ENCODE data around the gene NCK2. TPM values are rescaled to one million over a fixed set of nuclear protein-coding genes. Genes with fewer than 3 reads are reported as not detected.
A peak's percentile ranks its signal among the peaks of the same experiment; 100 is the strongest.

The NCK2 gene
- total and polyA plus RNA-seq, 10 of the 15 experiments (the other 5 are each of a cell fraction or from before 2014, with no cell fraction given) = 1.2 to 30.9 (median 14.1) TPM

DNA sequence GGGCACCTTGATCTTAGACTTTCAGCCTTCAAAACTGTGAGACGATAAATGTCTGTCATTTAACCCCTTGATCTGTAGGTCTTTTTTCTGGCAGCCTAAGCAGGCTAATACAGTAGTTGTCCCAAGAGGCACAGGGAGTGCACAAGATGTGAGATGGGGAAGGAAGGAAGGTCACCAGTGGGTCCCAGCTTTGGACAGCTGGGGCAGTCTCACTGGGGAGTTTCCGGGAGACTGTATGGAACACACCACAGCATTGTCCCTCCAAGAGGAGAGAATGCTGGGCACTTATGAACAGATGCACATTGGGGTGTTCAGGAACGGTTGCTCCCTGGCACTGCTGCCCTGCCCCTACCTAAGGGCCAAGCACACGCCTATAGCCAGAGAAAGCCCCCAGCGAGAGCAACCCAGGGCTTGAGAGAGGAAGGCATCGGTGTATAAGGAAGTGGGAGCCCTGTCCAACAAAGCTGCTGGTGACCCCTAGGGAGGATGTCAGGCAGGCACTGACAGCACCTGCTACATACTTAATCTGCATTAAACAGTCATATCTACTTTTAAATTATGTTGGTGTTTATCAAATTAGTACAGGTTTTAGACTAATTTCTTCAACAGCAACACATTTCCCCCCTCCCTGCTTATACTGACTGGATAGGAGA, 11.6 kb upstream of the NCK2 start:
- POLR2A ChIA-PET = no interaction called here
- no peak overlapping the region for H3K9ac ChIP-seq (ENCODE audit: control insufficient read depth, insufficient read depth, low read length)
- FAIRE-seq (no peak), ATAC-seq (peak; percentile 38; the same call in 1 of the 3 replicates), DNase-seq (ENCODE audit: low read depth, low spot score) (no peak)
- RAD21 ChIA-PET (ENCODE audit: unreplicated experiment) = no interaction called here
- BruUV-seq (replicated peaks) = no TSS peak
- TF ChIP-seq NFXL1 (IDR thresholded peaks at IDR 0.05; ENCODE audit: borderline replicate concordance) (no peak), SPI1 (IDR thresholded peaks at IDR 0.05; ENCODE audit: borderline replicate concordance, insufficient read depth, low read depth, low read length) (peak; percentile 39; the same call in 1 of the 2 replicates)
- H3K4me1 ChIP-seq (ENCODE audit: control insufficient read depth, insufficient read depth, low read length) = peaks cover 5% of the 10 kb centered on the region
- H3K4me3 ChIP-seq = no peak overlapping the region
- WGBS (ENCODE audit: insufficient coverage, insufficient replicate concordance, low lambda C conversion rate, missing lambda C conversion rate) = 48% methylated on average over 6 of the region's 6 CpGs
- no peak overlapping the region for H3K27ac ChIP-seq (ENCODE audit: control insufficient read depth, insufficient read depth)
- intact Hi-C loops (cut with micrococcal nuclease; ENCODE audit: unreplicated experiment) = no loop called here
- no peaks in the 10 kb centered on the region for H3K79me2 ChIP-seq (ENCODE audit: control insufficient read depth, insufficient read depth, low read length)
- SMC1A ChIA-PET (ENCODE audit: uncharacterized antibody, unreplicated experiment) = no interaction called here
- no peaks in the 10 kb centered on the region for H3K36me3 ChIP-seq (ENCODE audit: control insufficient read depth in 2 of 2, insufficient read depth in 2 of 2, low read length in 1 of 2)
- no peak overlapping the region for H3K4me2 ChIP-seq (ENCODE audit: control insufficient read depth, insufficient read depth)
- in situ Hi-C loops (cut with MboI) = no loop called here
- no peaks in the 10 kb centered on the region; the same call in 2 of the 3 replicates for H3K9me3 ChIP-seq (replicated peaks; ENCODE audit: control insufficient read depth, insufficient read depth, low read length)
- CTCF ChIA-PET = no interaction called here
- H2AFZ ChIP-seq (ENCODE audit: control insufficient read depth, low read depth, low read length) = no peak overlapping the region
- no peaks in the 10 kb centered on the region; a peak in 1 of 4 replicates for H3K27me3 ChIP-seq (replicated peaks in 1 of 2; ENCODE audit: control insufficient read depth in 2 of 2, insufficient read depth in 2 of 2, low read length in 1 of 2)
- H4K20me1 ChIP-seq (ENCODE audit: control insufficient read depth, insufficient read depth) = no peaks in the 10 kb centered on the region

DNA sequence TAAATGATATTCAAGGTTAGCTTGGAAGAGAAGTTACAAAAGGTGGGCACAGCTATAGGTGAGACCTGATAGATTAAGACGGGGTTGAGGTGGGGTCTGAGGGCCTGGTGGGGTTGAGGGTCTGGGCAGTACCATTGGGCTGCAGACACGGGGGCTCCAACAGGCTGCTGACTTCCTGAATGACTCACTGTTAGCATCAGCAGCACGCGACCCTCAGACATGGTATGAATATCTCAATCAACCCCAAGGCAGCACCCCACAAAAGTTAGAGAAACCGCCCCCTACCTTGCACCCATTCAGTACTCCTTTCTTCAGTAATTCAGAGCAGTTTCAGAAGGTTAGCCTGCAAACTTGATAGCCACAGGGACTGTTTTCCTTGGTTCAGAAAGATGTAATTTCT, 10.8 kb upstream of the NCK2 start:
- H3K4me2 ChIP-seq (ENCODE audit: control insufficient read depth, insufficient read depth) = no peak overlapping the region
- TF ChIP-seq ASH2L (IDR thresholded peaks at IDR 0.05; ENCODE audit: borderline replicate concordance, low read depth) (no peak), CBFB (IDR thresholded peaks at IDR 0.05; ENCODE audit: low read depth) (no peak), SUPT20H (IDR thresholded peaks at IDR 0.05; ENCODE audit: borderline replicate concordance, control insufficient read depth, low read depth, low read length) (no peak), NFIC (IDR thresholded peaks at IDR 0.05; ENCODE audit: low read depth, low read length) (no peak), CREM (IDR thresholded peaks at IDR 0.05; ENCODE audit: low read depth) (no peak), JUND (IDR thresholded peaks at IDR 0.05; ENCODE audit: low read depth, low read length) (no peak), SUZ12 (IDR thresholded peaks at IDR 0.05; ENCODE audit: unreplicated experiment) (no peak), TARDBP (IDR thresholded peaks at IDR 0.05; ENCODE audit: borderline replicate concordance) (no peak), NFYA (IDR thresholded peaks at IDR 0.05; ENCODE audit: borderline replicate concordance, low read depth, low read length) (no peak), HDGF (IDR thresholded peaks at IDR 0.05) (no peak)
- TF ChIP-seq, protein P1, sequence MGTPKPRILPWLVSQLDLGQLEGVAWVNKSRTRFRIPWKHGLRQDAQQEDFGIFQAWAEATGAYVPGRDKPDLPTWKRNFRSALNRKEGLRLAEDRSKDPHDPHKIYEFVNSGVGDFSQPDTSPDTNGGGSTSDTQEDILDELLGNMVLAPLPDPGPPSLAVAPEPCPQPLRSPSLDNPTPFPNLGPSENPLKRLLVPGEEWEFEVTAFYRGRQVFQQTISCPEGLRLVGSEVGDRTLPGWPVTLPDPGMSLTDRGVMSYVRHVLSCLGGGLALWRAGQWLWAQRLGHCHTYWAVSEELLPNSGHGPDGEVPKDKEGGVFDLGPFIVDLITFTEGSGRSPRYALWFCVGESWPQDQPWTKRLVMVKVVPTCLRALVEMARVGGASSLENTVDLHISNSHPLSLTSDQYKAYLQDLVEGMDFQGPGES (IDR thresholded peaks at IDR 0.05) = no peak
- TF ChIP-seq, protein P2, sequence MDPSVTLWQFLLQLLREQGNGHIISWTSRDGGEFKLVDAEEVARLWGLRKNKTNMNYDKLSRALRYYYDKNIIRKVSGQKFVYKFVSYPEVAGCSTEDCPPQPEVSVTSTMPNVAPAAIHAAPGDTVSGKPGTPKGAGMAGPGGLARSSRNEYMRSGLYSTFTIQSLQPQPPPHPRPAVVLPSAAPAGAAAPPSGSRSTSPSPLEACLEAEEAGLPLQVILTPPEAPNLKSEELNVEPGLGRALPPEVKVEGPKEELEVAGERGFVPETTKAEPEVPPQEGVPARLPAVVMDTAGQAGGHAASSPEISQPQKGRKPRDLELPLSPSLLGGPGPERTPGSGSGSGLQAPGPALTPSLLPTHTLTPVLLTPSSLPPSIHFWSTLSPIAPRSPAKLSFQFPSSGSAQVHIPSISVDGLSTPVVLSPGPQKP (IDR thresholded peaks at IDR 0.05; ENCODE audit: low read depth, low read length) = no peak
- TF ChIP-seq, protein P3, sequence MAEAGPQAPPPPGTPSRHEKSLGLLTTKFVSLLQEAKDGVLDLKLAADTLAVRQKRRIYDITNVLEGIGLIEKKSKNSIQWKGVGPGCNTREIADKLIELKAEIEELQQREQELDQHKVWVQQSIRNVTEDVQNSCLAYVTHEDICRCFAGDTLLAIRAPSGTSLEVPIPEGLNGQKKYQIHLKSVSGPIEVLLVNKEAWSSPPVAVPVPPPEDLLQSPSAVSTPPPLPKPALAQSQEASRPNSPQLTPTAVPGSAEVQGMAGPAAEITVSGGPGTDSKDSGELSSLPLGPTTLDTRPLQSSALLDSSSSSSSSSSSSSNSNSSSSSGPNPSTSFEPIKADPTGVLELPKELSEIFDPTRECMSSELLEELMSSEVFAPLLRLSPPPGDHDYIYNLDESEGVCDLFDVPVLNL (IDR thresholded peaks at IDR 0.05; ENCODE audit: low read depth, low read length) = no peak

More for the DNA sequence above, 10.8 kb upstream of the NCK2 start:
- intact Hi-C loops (cut with micrococcal nuclease; ENCODE audit: unreplicated experiment) = no loop called here
- Histone ChIP-seq H3K27me3 (replicated peaks in 1 of 2; ENCODE audit: control insufficient read depth in 2 of 2, insufficient read depth in 2 of 2, low read length in 1 of 2) (no peaks in the 10 kb centered on the region; a peak in 1 of 4 replicates), H2AFZ (ENCODE audit: control insufficient read depth, low read depth, low read length) (no peak overlapping the region), H3K4me1 (ENCODE audit: control insufficient read depth, insufficient read depth, low read length) (peaks cover 5% of the 10 kb centered on the region), H3K27ac (ENCODE audit: control insufficient read depth, insufficient read depth) (no peak overlapping the region), H3K9ac (ENCODE audit: control insufficient read depth, insufficient read depth, low read length) (no peak overlapping the region), H3K9me3 (replicated peaks; ENCODE audit: control insufficient read depth, insufficient read depth, low read length) (no peaks in the 10 kb centered on the region; the same call in 2 of the 3 replicates), H3K36me3 (ENCODE audit: control insufficient read depth in 2 of 2, insufficient read depth in 2 of 2, low read length in 1 of 2) (no peaks in the 10 kb centered on the region), H3K4me3 (no peak overlapping the region), H3K79me2 (ENCODE audit: control insufficient read depth, insufficient read depth, low read length) (no peaks in the 10 kb centered on the region), H4K20me1 (ENCODE audit: control insufficient read depth, insufficient read depth) (no peaks in the 10 kb centered on the region)
- in situ Hi-C loops (cut with MboI) = no loop called here
- no TSS peak for BruUV-seq (replicated peaks)
- WGBS (ENCODE audit: insufficient coverage, insufficient replicate concordance, low lambda C conversion rate, missing lambda C conversion rate) = 46% methylated on average over 5 of the region's 5 CpGs
- no peak for FAIRE-seq
- CTCF ChIA-PET = no interaction called here
- DNase-seq (ENCODE audit: low read depth, low spot score) = no peak
- RAD21 ChIA-PET (ENCODE audit: unreplicated experiment) = no interaction called here
- SMC1A ChIA-PET (ENCODE audit: uncharacterized antibody, unreplicated experiment) = interaction anchor here (0.7 kb wide), 1 partner anchor 155 kb away, joined by 4 read pairs; no protein-coding TSS in a partner anchor
- POLR2A ChIA-PET = interaction anchor here (0.6 kb wide), 1 partner anchor 7 kb away, joined by 5 read pairs; no protein-coding TSS in a partner anchor
- no peak for ATAC-seq

Data from GM12878 (cell line).